ES-I3 (cell line): ENCODE data around the gene MAST4.

ENCODE experiments used
- H3K36me3 ChIP-seq: 2 replicates; pipeline ENCODE4 v1.6.1; 2013; ENCODE audit warnings: mild to moderate bottlenecking, low read length, control low read depth, moderate library complexity; ENCODE audit not compliant: insufficient read depth
- H3K4me1 ChIP-seq: 2 replicates; pipeline ENCODE4 v1.6.1; 2013; ENCODE audit warnings: mild to moderate bottlenecking, control low read depth, low read length; ENCODE audit not compliant: insufficient read depth
- H3K9ac ChIP-seq: 2 replicates; pipeline ENCODE4 v1.6.1; 2013; ENCODE audit warnings: low read depth, mild to moderate bottlenecking, low read length, moderate library complexity
- H3K9me3 ChIP-seq: 2 replicates; pipeline ENCODE4 v1.6.1; 2013; ENCODE audit warnings: mild to moderate bottlenecking, low read length, moderate library complexity; ENCODE audit not compliant: control insufficient read depth, insufficient read depth

The MAST4 gene

DNA sequence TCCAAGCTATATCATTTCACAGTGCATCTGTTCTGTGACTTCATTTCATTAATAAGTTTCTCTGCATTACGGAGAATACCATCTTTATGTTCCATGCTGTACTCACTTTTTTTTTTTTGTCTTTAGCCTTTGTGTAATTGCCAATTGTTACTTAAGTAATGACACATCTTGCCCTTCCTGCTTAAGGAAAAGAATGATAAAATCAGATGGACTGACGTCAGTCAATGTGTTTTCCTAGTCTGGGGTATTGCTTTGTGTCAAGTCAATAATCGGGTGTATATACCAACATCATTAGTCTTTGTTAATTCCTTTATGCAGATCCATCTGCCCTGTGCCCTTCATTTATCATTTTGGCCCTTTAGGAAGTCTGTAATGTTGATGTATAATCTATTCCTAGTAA lies 466.9 kb downstream of the MAST4 start:
- no peaks in the 10 kb centered on the region for H3K36me3 ChIP-seq
- H3K9me3 ChIP-seq = no peaks in the 10 kb centered on the region
- H3K4me1 ChIP-seq = peaks cover 15% of the 10 kb centered on the region
- no peak overlapping the region for H3K9ac ChIP-seq

DNA sequence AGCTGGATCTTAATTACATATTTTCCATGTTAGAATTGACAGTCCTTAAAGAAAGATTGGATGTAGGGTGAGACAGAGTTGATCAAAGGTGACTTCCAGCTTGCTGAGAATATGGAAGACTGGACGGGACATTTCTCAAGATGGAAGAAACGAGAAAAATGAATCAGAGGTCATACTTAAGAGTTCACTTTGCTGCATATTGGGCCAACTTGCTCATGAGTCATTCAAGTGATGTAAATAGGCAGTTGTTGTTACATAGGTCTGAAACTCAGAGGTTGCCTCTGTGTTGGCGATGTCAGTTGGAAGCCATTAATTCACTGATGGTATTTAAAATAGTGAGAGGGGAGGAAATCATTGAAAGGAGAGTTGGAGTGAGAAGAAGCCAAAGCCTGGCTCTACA lies 467.6 kb downstream of the MAST4 start:
- Histone ChIP-seq H3K9me3 (no peaks in the 10 kb centered on the region), H3K9ac (no peak overlapping the region), H3K4me1 (peaks cover 14% of the 10 kb centered on the region), H3K36me3 (no peaks in the 10 kb centered on the region)

DNA sequence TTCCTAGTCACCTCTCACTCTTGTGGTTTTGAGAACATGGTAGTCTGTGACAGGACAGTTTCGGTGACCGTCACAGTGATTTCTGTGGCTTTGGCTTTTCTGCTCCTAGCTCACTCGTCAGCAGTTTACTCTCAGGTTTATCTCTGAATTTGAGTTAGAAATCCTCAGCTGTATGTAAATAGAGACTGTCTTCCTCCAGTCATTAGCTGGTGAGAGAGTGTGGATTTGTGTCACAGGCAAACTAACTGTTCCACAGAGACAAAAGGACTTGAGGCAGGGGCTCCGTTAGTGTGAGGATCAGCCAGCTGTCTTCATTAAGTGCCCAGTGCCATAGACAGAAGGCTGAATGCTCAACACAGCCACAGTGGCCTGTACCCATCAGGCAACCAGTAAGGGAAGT lies 469.0 kb downstream of the MAST4 start:
- Histone ChIP-seq H3K36me3 (no peaks in the 10 kb centered on the region), H3K9me3 (no peaks in the 10 kb centered on the region), H3K9ac (no peak overlapping the region), H3K4me1 (peaks cover 14% of the 10 kb centered on the region; the same call in 1 of the 2 replicates)

DNA sequence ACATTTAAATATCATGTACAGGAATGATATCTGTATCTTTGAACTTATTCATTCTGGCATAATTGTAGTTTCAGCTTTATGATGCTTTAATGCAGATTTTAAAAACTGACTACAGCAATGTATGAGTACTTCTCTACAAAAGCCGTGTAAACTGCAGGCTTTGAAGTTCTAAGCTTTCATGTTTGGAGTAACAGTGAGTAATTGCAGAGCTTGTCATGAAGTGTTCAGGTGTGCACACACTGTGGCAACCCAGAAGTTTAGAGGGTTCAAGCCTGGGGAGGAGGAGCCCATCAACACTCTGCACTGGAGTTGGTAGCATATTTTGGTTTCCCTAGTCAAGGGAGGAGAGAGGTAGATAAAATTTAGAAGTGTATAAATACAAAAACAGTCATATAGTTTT lies 469.5 kb downstream of the MAST4 start:
- no peaks in the 10 kb centered on the region for H3K9me3 ChIP-seq
- H3K9ac ChIP-seq = no peak overlapping the region
- peaks cover 17% of the 10 kb centered on the region; the same call in 1 of the 2 replicates for H3K4me1 ChIP-seq
- no peaks in the 10 kb centered on the region for H3K36me3 ChIP-seq

DNA sequence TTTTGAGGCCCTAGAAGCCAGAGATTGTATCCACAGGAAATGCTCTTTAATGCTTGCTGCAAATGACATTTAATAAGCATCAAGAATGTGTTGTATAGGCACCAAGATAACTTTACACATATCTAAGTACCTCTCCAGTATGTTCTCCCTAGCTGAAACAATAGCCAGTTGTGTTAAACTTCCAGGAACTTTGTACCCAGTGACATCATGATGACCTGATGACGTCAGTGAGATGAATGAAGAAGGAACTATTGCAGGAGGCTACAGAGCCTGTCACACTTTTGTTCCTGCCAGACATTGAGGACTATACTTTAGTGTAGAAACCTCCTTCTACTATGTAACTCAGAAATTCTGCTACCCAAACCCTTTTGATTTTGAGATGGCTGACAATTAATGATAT lies 470.6 kb downstream of the MAST4 start:
- H3K9me3 ChIP-seq = no peaks in the 10 kb centered on the region
- H3K9ac ChIP-seq = no peak overlapping the region
- peaks cover 17% of the 10 kb centered on the region; the same call in 1 of the 2 replicates for H3K4me1 ChIP-seq
- no peaks in the 10 kb centered on the region for H3K36me3 ChIP-seq

DNA sequence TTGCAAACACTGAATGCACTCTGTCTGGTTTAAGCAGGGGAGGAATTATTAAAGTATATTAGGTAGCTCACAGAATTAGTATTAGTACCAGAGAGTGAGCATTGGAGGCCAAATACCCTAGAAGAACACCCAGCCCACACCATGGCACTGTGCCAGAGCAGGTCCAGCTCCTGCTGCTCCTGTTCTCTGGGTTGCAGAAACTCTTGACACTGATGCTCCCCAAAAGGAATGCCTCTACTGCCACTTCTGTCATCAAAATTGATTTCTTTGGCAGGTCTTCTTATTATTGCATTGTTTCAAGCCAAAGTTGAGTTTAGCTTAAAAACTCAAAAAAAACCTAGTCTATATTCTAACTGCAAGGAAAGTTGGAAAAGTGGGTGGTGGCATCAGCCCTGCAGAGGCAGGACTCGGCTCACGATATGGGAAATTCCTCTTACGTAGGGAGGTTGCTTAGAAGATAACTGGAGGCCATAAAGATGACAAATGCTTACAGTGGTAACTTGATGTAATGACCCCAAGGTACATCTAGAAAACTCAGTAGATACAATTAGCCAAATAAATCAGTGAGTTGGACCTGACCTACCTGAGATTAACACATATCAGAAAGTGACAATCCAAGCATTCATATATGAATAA lies 477.0 kb downstream of the MAST4 start:
- H3K9ac ChIP-seq = no peak overlapping the region
- no peaks in the 10 kb centered on the region for H3K9me3 ChIP-seq
- peaks cover 13% of the 10 kb centered on the region; the same call in 1 of the 2 replicates for H3K4me1 ChIP-seq

DNA sequence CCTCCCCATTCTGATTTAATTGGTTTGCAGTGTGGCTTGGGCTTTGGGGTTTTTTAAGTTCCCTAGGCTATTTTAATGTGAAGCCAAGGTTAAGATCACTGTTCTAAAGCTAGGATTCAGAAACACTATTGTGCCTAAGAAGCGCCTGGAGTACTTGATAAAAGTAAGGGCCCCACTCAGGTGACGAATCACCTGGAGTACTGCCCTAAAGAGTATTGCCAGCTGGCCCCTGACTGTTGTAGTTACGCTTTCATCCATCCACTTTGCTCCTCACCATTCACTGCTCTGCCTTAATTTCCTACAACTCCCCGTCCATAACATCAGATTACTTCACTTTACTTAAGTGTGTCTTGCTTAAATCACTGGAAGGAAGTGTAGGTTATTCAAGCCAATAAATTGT lies 481.1 kb downstream of the MAST4 start:
- Histone ChIP-seq H3K9ac (no peak overlapping the region), H3K4me1 (no peaks in the 10 kb centered on the region), H3K9me3 (no peaks in the 10 kb centered on the region), H3K36me3 (no peaks in the 10 kb centered on the region)

More for the DNA sequence above, 477.0 kb downstream of the MAST4 start:
- H3K36me3 ChIP-seq = no peaks in the 10 kb centered on the region

DNA sequence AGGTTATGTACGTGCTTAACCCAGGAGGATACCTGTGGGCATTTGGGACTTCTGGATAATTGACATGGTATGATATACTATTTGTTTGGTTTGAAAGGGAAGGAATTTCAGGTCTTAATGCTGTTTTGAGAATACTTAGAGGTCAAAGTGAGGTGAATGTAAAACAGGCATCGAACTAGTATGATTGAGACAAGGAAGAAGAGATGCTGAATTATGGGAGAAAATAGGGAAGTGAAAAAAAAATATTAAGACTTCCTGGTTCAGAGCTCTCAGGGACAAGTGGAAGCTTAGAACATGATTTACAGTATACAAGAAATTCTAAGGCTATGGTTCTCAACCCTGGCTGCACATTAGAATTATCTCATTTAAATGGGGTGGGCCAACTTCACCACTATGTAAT lies 485.1 kb downstream of the MAST4 start:
- no peaks in the 10 kb centered on the region for H3K9me3 ChIP-seq
- H3K9ac ChIP-seq = no peak overlapping the region
- H3K4me1 ChIP-seq = no peaks in the 10 kb centered on the region
- H3K36me3 ChIP-seq = no peaks in the 10 kb centered on the region

DNA sequence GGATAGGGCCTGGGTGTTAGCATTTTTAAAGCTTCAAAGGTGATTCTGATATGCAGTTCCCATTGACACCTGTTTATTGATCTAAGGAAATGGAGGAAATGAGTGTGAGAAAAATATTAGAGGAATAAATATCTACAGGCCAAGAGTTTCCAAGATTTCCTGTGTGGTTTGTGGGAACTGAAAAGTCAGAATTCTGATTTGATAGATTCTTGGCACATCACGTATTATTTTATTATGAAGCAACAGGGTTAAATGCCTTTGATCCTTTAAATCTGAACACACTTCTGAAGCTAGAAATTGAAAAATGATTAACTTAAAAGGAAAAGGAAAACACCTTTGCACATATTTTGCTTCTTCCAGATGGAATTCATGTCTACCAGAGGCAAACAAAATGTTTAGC lies 486.7 kb downstream of the MAST4 start:
- no peaks in the 10 kb centered on the region for H3K9me3 ChIP-seq
- no peaks in the 10 kb centered on the region for H3K4me1 ChIP-seq

DNA sequence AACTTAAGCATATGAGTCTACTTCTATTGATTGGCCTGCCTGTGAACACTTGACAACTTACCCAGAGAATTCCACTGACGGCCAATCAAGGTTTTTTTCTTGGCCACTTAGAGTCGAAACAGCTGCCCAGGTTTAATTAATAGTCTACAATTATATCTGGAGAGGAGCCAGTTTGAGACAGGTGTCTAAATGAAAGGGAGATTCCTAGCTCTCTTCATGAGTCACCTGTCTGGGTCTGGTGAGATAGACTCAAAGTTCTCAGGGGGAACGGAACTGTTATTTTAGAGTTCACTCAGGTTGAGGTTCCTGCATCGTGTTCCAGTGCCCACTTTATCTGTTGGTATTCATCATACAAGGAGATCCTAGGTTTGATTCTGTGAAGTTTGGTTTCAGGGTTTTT lies 489.4 kb downstream of the MAST4 start:
- H3K4me1 ChIP-seq = peaks cover 6% of the 10 kb centered on the region
- H3K9me3 ChIP-seq = no peaks in the 10 kb centered on the region
- H3K36me3 ChIP-seq = no peaks in the 10 kb centered on the region
- H3K9ac ChIP-seq = no peak overlapping the region

More for the DNA sequence above, 486.7 kb downstream of the MAST4 start:
- H3K9ac ChIP-seq = no peak overlapping the region
- H3K36me3 ChIP-seq = no peaks in the 10 kb centered on the region

DNA sequence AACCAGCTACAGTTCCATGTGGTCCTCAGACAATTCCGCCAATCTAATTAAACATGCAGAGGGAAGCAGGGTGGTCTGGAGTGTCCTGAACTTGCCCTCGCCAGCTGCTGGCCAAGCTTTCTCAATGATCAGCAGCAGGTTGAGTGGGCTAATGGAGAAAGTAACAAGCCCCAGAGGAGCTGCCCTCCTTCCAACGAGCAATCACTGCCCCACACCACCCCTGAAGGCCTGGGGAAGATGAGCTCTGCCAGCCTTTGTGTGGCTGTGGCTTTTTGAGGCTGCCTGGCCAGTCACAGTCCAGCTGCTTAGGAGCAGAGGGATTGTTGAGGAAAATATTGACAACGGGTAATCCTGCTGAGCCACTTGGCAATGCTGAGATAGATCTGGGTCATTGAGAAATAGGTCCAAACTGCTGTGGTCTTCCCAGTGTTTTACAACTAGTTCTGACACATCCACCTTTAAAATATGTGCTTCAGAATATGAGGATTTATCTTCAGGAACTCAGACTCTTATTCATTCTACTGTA lies 493.1 kb downstream of the MAST4 start:
- Histone ChIP-seq H3K4me1 (peaks cover 7% of the 10 kb centered on the region), H3K36me3 (no peaks in the 10 kb centered on the region), H3K9me3 (no peaks in the 10 kb centered on the region), H3K9ac (no peak overlapping the region)

DNA sequence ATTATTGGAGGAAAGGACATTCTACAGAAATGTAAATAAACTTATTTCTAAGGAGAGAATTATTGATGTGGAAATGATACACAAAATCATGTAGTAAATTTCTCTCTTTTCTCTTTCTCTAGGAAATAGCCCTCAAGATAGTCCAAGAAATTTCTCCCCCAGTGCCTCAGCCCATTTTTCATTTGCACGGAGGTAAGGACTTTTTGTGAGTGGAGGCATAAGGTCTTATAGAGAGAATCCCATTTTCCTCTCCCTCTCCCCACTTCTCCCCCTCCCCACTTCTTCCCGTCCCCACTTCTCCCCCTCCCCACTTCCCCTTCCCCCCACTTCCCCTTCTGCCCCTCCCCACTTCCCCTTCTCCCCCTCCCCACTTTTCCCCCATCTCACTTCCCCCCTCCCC lies 493.8 kb downstream of the MAST4 start:
- Histone ChIP-seq H3K9ac (no peak overlapping the region), H3K4me1 (peaks cover 15% of the 10 kb centered on the region), H3K36me3 (no peaks in the 10 kb centered on the region), H3K9me3 (no peaks in the 10 kb centered on the region)

DNA sequence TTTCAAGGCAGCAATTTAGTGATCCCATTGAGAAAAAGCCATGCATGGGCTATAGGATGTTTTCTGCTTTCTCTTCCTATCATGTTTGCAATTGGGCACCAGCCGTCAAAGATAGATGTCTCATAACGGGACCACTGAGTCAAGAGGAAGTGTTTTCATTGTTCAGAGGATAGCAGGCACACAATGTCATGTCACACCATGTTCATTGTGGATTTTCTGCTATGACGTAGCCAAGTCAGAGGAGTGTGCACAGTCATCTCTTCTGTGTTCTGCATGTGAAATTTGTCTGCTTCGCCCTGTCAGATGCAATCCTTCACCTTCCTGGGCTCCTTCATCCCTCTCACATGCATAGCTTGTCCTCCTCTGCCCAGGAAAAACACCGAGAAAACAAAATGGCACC lies 494.4 kb downstream of the MAST4 start:
- H3K36me3 ChIP-seq = no peaks in the 10 kb centered on the region
- no peak overlapping the region for H3K9ac ChIP-seq
- no peaks in the 10 kb centered on the region for H3K9me3 ChIP-seq
- peaks cover 21% of the 10 kb centered on the region for H3K4me1 ChIP-seq

DNA sequence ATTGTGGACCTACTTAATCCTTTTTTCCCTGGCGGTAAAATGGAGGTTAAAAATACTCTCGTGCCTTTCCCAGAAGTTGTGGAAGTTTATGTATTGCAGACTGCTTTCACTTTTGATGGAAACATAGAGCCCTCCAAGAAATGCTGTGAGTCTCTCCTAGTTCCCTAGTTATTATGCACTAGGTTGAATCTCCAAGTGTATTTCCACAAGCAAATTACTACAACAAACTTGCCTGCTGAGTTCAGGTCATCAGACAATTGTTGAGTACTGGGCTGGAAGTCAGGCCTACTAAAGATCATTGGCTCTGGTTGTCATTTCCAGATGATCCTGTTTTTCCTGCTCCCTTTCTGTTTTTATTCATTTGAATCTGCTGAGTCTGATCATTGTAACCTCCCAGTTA lies 496.3 kb downstream of the MAST4 start:
- H3K4me1 ChIP-seq = peaks cover 27% of the 10 kb centered on the region
- H3K9ac ChIP-seq = no peak overlapping the region
- H3K36me3 ChIP-seq = no peaks in the 10 kb centered on the region
- no peaks in the 10 kb centered on the region for H3K9me3 ChIP-seq

DNA sequence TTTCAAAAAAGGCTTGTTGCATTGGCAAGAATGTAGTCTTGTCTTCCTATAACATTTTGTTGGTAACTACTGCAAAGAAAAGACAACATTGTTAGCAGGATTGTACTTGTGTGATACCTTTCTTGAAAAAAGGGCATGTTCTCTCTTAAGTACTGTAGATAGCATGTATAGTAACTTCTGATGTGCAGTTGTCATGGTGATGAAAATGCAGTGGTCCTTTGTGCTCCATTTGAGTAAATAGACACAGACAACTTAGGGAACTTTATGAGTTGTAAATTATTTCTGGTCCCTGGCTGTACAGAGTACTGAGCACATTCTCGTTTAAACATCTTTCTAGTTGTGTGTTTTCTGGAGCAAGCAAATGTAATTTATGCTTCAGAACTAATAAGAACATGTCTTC lies 497.1 kb downstream of the MAST4 start:
- Histone ChIP-seq H3K4me1 (peaks cover 27% of the 10 kb centered on the region), H3K9ac (no peak overlapping the region), H3K36me3 (no peaks in the 10 kb centered on the region), H3K9me3 (no peaks in the 10 kb centered on the region)
